ENCODE measurements around the gene NUF2.

Gene NUF2

DNA sequence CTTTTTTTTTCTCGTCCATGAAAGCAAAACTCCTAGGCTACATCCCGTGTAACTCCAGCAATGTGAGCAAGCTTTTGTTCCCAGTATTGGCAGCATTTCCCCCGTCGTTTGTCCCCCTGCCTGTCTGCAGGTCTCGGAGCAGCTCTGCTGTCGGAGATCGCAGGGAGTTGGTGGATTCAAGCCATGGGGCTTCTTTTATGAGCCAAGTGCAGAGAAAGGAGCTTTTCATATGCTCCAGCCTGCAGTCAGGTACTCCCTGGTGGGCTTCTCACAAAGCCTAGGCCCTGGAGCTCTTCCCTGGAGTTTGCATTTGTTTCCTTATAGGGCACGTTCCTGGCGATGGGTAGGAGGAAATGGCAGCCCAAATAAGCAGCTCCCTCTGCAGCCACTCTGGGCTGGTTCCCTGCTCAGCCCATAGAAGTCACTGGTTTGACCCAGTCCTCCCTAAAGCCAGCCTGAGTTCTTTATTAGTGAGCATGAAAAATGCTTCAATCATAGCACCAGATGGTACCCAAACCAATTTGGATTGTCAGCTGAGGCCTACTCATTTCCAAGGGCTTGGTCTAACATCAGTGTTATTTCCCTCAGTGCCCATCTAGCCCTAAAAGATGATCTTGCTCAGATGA lies 78.3 kb downstream of the NUF2 start:
- Mint-ChIP-seq H3K27ac (no peak overlapping the region), H3K4me1 (no peaks in the 10 kb centered on the region), H3K36me3 (no peaks in the 10 kb centered on the region), H3K27me3 (peaks cover 10% of the 10 kb centered on the region), H3K4me3 (no peak overlapping the region), H3K9me3 (no peaks in the 10 kb centered on the region)
- no peak for ATAC-seq (ENCODE audit: low read depth)
- DNase-seq (ENCODE audit: low spot score in 2 of 2): no peak

DNA sequence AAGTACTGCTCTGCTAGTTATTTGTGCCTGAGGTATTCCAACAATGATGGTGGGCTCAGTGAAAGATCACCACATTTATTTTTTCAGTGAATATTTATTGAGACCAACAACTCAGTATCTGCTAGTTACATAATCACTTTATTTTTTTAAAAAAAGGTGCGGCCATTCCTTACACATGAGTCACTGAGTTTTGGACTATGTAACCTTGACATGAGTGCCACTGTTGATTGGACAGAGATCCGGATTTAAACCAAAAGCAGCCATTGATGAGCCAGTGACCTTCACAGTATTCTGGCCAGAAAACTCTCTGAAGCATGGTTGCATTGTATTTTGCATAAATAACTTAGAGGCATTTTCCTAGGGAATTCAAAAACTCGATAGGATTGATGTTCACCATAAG lies 79.5 kb downstream of the NUF2 start:
- DNase-seq (ENCODE audit: low spot score in 2 of 2) (no peak), ATAC-seq (ENCODE audit: low read depth) (no peak)
- no peaks in the 10 kb centered on the region for H3K4me1 Mint-ChIP-seq
- H3K4me3 Mint-ChIP-seq: no peak overlapping the region
- H3K9me3 Mint-ChIP-seq: no peaks in the 10 kb centered on the region
- no peak overlapping the region for H3K27ac Mint-ChIP-seq
- H3K27me3 Mint-ChIP-seq: peaks cover 10% of the 10 kb centered on the region
- no peaks in the 10 kb centered on the region for H3K36me3 Mint-ChIP-seq
